HG02852 (cell line): ENCODE measurements around the gene ZNF268.
"Not testable (repeated sequence)": the region's sequence is repeated elsewhere in the genome, so short reads cannot be mapped to it uniquely, and the experiment has no call there.

Experiments
- ATAC-seq: cut with Tn5 transposase; IDR thresholded peaks from one replicate; pipeline ENCODE4 v1.9.1; 2021; ENCODE audit warnings: mild to moderate bottlenecking, moderate library complexity; ENCODE audit not compliant: unreplicated experiment

ZNF268 gene

DNA sequence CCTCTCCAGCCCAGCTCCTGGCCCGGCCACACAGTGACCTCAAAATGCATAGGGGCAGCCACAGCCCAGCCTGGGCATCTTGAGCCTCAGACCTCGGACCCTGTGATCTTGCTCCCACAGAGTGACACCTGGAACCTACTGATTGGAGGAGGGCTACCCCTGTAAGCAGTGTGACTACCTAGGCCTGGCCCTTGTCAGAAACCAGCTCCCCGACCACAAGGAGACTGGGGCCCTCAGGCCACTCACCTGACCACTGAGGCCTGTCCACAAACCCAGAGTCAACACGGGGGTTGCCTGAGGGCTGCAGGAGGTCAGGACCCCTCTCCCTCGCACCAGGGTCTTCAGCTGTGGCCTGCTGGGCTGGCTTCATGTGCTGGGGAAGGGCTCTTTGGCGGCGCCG lies 45.4 kb downstream of the ZNF268 start:
- no peak for ATAC-seq

GRCh38 chr12:133227281-133227852 lies 46.1 kb downstream of the ZNF268 start:
- no peak for ATAC-seq

- ATAC-seq, result no peak
Observed at GRCh38 chr12:133231001-133231400, 49.7 kb downstream of the ZNF268 start.

GRCh38 chr12:133233006-133233405 lies 51.7 kb downstream of the ZNF268 start:
- ATAC-seq, result no peak

DNA sequence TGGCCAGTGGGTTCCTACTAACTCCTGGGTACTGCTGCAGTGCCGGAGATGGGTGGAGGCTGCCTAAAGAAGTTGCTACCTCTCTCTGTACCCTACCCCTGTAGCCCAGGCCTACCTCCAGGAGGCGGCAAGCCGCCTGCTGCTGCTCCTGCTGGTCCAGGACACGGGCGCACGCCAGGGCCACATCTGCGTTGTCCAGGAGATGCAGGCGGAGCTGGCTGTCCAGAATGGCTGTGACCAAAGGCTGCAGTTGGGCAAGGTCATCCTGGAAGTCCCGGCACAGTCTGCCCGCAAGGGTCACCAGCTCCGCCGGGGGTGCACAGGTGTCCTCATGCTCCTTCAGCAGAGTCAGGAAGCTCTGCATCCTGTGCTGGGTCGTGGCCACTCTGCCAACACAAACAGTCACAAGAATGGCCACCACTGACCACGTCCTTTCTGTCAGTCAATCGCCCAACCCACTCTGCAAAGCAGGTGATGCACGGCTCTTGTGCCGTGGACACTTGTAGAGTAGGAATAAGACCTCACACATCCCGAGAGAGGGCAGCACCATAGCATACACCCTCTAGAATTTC lies 52.8 kb downstream of the ZNF268 start:
- no peak for ATAC-seq

DNA sequence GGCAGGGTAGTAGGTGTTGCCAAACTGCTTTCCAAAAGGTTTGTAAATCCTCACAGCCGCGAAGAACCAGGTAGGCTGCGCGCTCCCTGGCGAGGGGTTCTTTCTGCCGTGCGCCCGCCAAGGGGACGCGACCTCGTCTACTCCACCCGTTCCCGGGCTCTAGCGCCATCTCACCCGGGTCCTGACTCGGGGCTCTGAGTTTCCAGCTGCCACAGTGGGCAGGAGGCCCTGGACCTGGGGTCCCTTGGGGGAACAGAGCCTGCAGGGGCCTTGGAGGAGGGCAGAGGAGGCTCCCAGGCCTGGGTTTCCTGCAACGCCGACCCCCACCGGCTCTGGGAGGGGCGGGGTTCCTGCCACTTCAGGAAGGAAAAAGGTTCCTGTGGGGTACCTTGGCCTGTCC lies 53.7 kb downstream of the ZNF268 start:
- no peak for ATAC-seq

DNA sequence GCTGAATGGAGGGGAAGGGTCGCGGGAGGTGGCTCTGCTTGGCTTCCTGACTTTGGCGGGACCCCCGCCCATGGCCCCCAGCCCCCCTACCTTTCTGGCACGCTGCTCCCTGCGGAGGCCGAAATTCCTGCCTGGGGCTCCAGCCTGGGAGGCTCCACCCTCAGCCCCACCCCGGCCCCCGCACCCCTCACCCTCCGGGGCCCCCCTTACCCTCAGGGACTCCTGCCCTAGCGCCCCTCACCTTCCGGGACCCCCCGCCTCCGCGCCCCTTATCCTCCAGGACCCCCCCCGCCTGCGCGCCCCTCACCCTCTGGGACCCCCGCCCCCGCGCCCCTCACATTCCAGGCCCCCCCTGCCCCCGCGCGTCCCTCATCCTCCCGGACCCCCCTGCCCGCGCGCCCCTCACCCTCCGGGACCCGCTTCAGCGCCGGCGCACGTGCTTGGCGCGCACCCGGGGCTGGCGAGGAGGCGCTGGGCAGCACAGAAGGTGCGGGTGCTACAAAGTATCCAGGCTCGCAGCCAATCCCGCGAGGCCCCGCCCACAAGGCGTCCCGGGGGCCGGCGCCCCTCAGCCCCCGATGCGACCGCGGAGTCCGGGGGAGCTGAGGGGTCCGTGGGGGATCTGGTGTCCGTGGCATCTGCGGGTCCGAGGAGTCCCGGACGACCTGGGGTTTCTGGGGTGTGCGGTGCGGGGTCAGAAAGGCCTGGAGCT lies 54.3 kb downstream of the ZNF268 start, which contains the start of gene ANHX:
ANHX (minus strand) TSS at position 477 of the 712 bp plus-strand sequence. CDS start 1,521 bp downstream, outside the sequence.
- no peak for ATAC-seq

- ATAC-seq, result no peak
Observed at GRCh38 chr12:133236144-133236543, 54.8 kb downstream of the ZNF268 start.

DNA sequence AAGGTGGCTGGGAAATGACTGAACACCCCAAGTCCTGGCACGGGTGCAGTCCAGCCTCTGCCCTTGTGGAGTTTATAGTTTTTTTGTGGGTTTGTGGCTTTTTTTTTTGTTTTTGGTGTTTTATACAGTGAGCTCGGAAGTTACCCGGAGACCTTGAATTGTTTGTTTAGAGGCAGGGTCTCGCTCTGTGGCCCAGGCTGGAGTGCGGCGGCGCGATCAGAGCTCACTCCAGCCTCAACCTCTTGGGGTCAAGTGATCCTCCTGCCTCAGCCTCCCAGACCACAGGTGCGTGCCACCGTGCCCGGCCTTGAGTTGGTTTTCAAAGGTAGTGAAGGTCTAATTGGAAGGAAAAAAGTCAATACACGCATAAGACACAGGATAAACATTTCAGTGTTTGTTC lies 55.3 kb downstream of the ZNF268 start:
- no peak for ATAC-seq

- ATAC-seq, result no peak
Observed at GRCh38 chr12:133251732-133252131, 70.4 kb downstream of the ZNF268 start.

DNA sequence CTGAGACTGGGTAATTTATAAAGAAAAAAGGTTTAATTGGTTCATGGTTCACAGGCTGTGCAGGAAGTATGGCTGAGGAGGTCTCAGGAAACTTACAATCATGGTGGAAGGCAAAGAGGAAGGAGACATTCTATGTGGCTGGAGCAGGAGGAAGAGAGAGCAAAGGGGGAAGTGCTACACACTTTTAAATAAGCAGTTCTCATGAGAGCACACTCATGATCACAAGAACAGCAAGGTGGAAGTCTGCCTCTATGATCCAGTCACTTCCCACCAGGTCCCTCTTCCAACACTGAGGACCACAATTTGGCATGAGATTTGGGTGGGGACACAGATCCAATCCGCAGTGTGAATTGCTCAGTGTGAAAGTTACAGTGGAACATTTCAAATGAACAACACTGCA lies 74.5 kb downstream of the ZNF268 start:
- ATAC-seq, result not testable (repeated sequence)

DNA sequence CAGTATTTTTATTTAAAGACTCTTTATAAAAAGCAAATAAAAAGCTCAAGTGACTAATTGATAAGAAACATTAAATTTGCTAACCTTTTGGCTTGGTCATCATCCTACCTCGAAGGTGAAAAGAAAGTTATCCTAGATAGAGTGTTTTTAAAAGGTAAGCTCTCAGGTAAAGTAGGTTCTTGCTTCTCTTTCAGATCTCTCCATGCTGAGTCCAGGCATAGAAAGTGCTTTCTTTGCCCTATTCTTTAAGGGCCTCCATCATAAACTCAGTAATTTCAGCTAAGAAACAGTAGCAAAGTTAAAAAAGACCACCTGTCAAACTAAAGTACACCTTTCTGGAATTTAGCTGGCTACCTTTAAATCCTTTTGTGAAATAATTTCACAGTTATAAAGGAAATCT lies 75.0 kb downstream of the ZNF268 start:
- no peak for ATAC-seq

DNA sequence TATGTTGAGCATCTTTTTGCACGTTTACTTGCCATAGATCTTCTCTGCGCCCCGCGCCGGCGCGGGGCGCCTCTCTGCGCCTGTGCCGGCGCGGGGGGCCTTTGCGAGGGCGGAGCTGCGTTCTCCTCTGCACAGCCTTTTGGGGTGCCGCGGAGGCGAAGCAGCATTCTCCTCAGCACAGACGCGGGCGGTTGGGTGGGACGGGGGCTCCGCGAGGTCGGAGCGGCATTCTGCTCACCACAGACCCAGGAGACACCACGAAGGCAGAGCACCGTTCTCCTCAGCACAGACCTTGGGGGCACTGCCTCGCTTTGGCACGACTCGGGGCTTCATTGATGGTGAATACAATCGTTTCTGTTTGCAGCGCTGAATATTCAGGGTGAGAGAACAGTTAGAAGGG lies 82.9 kb downstream of the ZNF268 start:
- no peak for ATAC-seq
